Sigmoid colon (tissue), 7 donors: ENCODE results near the gene ZBTB7B. TPM values are rescaled to one million over a fixed set of nuclear protein-coding genes. Genes with fewer than 3 reads are reported as not detected.

Source experiments
- DNase-seq: peaks from one replicate; pipeline ENCODE4 v3.0.0-alpha.2; 2019
- H3K27ac ChIP-seq, 4 donors: fragments of 200-600 bp; sonication (generic); one replicate each; pipeline ENCODE4 v1.5.1; 2016 to 2019; ENCODE audit warnings: mild to moderate bottlenecking in 1 of 4
- H3K27me3 ChIP-seq, 3 donors: fragments of 200-600 bp; sonication (generic); one replicate each; pipeline ENCODE4 v1.5.1; 2019; ENCODE audit warnings: mild to moderate bottlenecking in 1 of 3
- H3K36me3 ChIP-seq, 4 donors: fragments of 200-600 bp; sonication (generic); one replicate each; pipeline ENCODE4 v1.5.1; 2016 to 2019
- H3K4me1 ChIP-seq, 4 donors: fragments of 200-600 bp; sonication (generic); one replicate each; pipeline ENCODE4 v1.5.1; 2017 to 2019
- H3K4me3 ChIP-seq, 4 donors: fragments of 200-600 bp; sonication (generic); one replicate each; pipeline ENCODE4 v1.5.1; 2017 to 2019; ENCODE audit warnings: mild to moderate bottlenecking in 2 of 4, moderate library complexity in 1 of 4
- H3K9me3 ChIP-seq, 4 donors: fragments of 200-600 bp in 3 of 4; sonication (generic) in 3 of 4; one replicate each; pipeline versions ENCODE4 v1.5.1 to v1.6.1; 2013 to 2019
- CTCF ChIP-seq, 4 experiments: fragments of 450-650 bp in 3 of 4; fragments of 200-600 bp in 1 of 4; IDR thresholded peaks; one replicate each; pipeline ENCODE4 v1.5.1; 2016 to 2019; ENCODE audit warnings: antibody characterized with exemption in 4 of 4, mild to moderate bottlenecking in 3 of 4, moderate library complexity in 2 of 4
- EP300 ChIP-seq, 4 donors: sonication (generic); formaldehyde crosslinking; IDR thresholded peaks; one replicate each; pipeline ENCODE4 v1.6.1; 2017; ENCODE audit warnings: antibody characterized with exemption in 4 of 4
- POLR2A ChIP-seq, 2 donors: fragments of 450-650 bp; IDR thresholded peaks; one replicate each; pipeline ENCODE4 v1.6.1; 2016; ENCODE audit warnings: antibody characterized with exemption in 2 of 2, mild to moderate bottlenecking in 2 of 2, moderate library complexity in 2 of 2
- POLR2AphosphoS5 ChIP-seq, 4 donors: sonication (generic); formaldehyde crosslinking; IDR thresholded peaks; one replicate each; pipeline ENCODE4 v1.6.1; 2017; ENCODE audit warnings: antibody characterized with exemption in 4 of 4
- WGBS, 2 donors: extraction: QIAGEN DNeasy Blood & Tissue Kit; methylation state at CpG; one replicate each; pipeline ENCODE4 v1.1.7; 2013; 5-methylcytosine and 5-hydroxymethylcytosine counted together
- intact Hi-C: fragments of 100-400 bp; cut with DNase I; formaldehyde crosslinking; loops from one replicate; pipeline ENCODE4 v1.15.1; 2023
- polyA plus RNA-seq, 3 donors: library from polyadenylated mRNA; stranded (reverse); fragments of 200-250 nt; gene quantifications; one replicate each; pipeline ENCODE4 v1.2.3, GENCODE V29; 2013
- total RNA-seq, 4 donors: library from RNA; depleted of rRNA; stranded (reverse); fragments of >200 nt; gene quantifications; one replicate each; pipeline ENCODE4 v1.1.0, GENCODE V29; 2016
- donor health status: healthy with polysubstance abuse.
- donor health status: Bipolar disorder and iron deficiency.
- donor health status: healthy.

The ZBTB7B gene
- total and polyA plus RNA-seq, 7 donors, result 24.4 to 342 (median 35.3) TPM

GRCh38 chr1:154987326-154987725 lies 15.3 kb upstream of the ZBTB7B start:
- no peaks in the 10 kb centered on the region for H3K9me3 ChIP-seq
- H3K4me3 ChIP-seq, result no peak overlapping the region
- no peak for TF ChIP-seq POLR2AphosphoS5 (IDR thresholded peaks at IDR 0.05)
- TF ChIP-seq EP300 (IDR thresholded peaks at IDR 0.05), result no peak
- TF ChIP-seq POLR2A (IDR thresholded peaks at IDR 0.05), result no peak
- TF ChIP-seq CTCF (IDR thresholded peaks at IDR 0.05), result no peak
- no peak overlapping the region for H3K27ac ChIP-seq
- H3K4me1 ChIP-seq, result peaks cover 0 to 20% (median 17%) of the 10 kb centered on the region in 4 donors
- H3K27me3 ChIP-seq, result no peaks in the 10 kb centered on the region
- peaks cover 14 to 48% (median 21%) of the 10 kb centered on the region in 4 donors for H3K36me3 ChIP-seq
- intact Hi-C loops, result no loop called here
- WGBS, 2 donors, result 61 to 86% methylated on average over 6 of the region's 6 CpGs
- DNase-seq, result peak; percentile 65

- intact Hi-C loops, result no loop called here
- peaks cover 14 to 56% (median 21%) of the 10 kb centered on the region in 4 donors for H3K36me3 ChIP-seq
- no peak for DNase-seq
Measured at GRCh38 chr1:154988058-154988954, 14.3 kb upstream of the ZBTB7B start.

GRCh38 chr1:154989195-154989860 lies 13.3 kb upstream of the ZBTB7B start:
- Histone ChIP-seq H3K4me1 (peaks cover 0 to 5% (median 3%) of the 10 kb centered on the region in 4 donors), H3K27me3 (no peaks in the 10 kb centered on the region), H3K27ac (no peak overlapping the region), H3K36me3 (peaks cover 14 to 56% (median 21%) of the 10 kb centered on the region in 4 donors), H3K4me3 (no peak overlapping the region), H3K9me3 (no peaks in the 10 kb centered on the region)
- intact Hi-C loops, result no loop called here
- TF ChIP-seq CTCF (IDR thresholded peaks at IDR 0.05), result no peak
- TF ChIP-seq POLR2AphosphoS5 (IDR thresholded peaks at IDR 0.05), result no peak
- no peak for TF ChIP-seq POLR2A (IDR thresholded peaks at IDR 0.05)
- no peak for TF ChIP-seq EP300 (IDR thresholded peaks at IDR 0.05)
- no peak for DNase-seq
- 61 to 85% methylated on average over 3 of the region's 3 CpGs for WGBS, 2 donors

More at GRCh38 chr1:154988058-154988954, 14.3 kb upstream of the ZBTB7B start:
- Histone ChIP-seq H3K4me1 (peaks cover 0 to 15% (median 12%) of the 10 kb centered on the region in 4 donors), H3K27ac (no peak overlapping the region), H3K4me3 (no peak overlapping the region), H3K9me3 (no peaks in the 10 kb centered on the region), H3K27me3 (no peaks in the 10 kb centered on the region)
- TF ChIP-seq POLR2A (IDR thresholded peaks at IDR 0.05) (no peak), POLR2AphosphoS5 (IDR thresholded peaks at IDR 0.05) (no peak), CTCF (IDR thresholded peaks at IDR 0.05) (no peak)
- 88 to 92% methylated on average over 17 of the region's 17 CpGs for WGBS, 2 donors

- Histone ChIP-seq H3K4me3 (no peak overlapping the region), H3K27me3 (no peaks in the 10 kb centered on the region), H3K27ac (no peak overlapping the region), H3K36me3 (peaks cover 14 to 56% (median 21%) of the 10 kb centered on the region in 4 donors), H3K9me3 (no peaks in the 10 kb centered on the region), H3K4me1 (no peaks in the 10 kb centered on the region)
- DNase-seq, result no peak
- 94 to 95% methylated on average over 8 of the region's 8 CpGs for WGBS, 2 donors
- TF ChIP-seq POLR2AphosphoS5 (IDR thresholded peaks at IDR 0.05) (no peak), EP300 (IDR thresholded peaks at IDR 0.05) (no peak), POLR2A (IDR thresholded peaks at IDR 0.05) (no peak), CTCF (IDR thresholded peaks at IDR 0.05) (no peak)
- intact Hi-C loops, result no loop called here
Measured at GRCh38 chr1:154990276-154990675, 12.3 kb upstream of the ZBTB7B start.
